Measurements from ENCODE around the gene ST7. TPM values are rescaled to one million over a fixed set of nuclear protein-coding genes. Genes with fewer than 3 reads are reported as not detected.
"Not testable (repeated sequence)": the region's sequence is repeated elsewhere in the genome, so short reads cannot be mapped to it uniquely, and the experiment has no call there.

ST7 gene
- total RNA-seq, 1 donor from 2014 or later = 29.5 TPM

GRCh38 chr7:116948934-116949333 lies 4.4 kb upstream of the ST7 start:
- ATAC-seq (peak; percentile 93), DNase-seq (ENCODE audit: missing footprints) (no peak)
- intact Hi-C loops (cut with DNase I) = no loop called here

- no peak for DNase-seq (ENCODE audit: missing footprints)
- no peak for ATAC-seq
- intact Hi-C loops (cut with DNase I) = no loop called here
Observed at GRCh38 chr7:116949941-116950801, 3.1 kb upstream of the ST7 start.

- intact Hi-C loops (cut with DNase I) = no loop called here
Observed at GRCh38 chr7:116950889-116951351, 2.4 kb upstream of the ST7 start.

GRCh38 chr7:116951366-116952292 lies 1.7 kb upstream of the ST7 start:
- intact Hi-C loops (cut with DNase I) = no loop called here
- DNase-seq (ENCODE audit: missing footprints) = no peak

More at GRCh38 chr7:116950889-116951351, 2.4 kb upstream of the ST7 start:
- ATAC-seq (no peak), DNase-seq (ENCODE audit: missing footprints) (no peak)

GRCh38 chr7:116952635-116953371 lies 498 bp upstream of the ST7 start:
- no peak for ATAC-seq
- peak; percentile 83 for DNase-seq (ENCODE audit: missing footprints)
- intact Hi-C loops (cut with DNase I) = loop anchor here (1.0 kb wide), 1 partner anchor 90 kb away; no protein-coding TSS in a partner anchor

More at GRCh38 chr7:116951366-116952292, 1.7 kb upstream of the ST7 start:
- no peak for ATAC-seq

- peak; percentile 71 for DNase-seq (ENCODE audit: missing footprints)
- intact Hi-C loops (cut with DNase I) = loop anchor here (1.0 kb wide), 1 partner anchor 91 kb away; no protein-coding TSS in a partner anchor
- peak; percentile 24 for ATAC-seq
Observed at GRCh38 chr7:116953906-116954838, 871 bp downstream of the ST7 start.

- intact Hi-C loops (cut with DNase I) = no loop called here
Observed at GRCh38 chr7:116955340-116955739, 2.0 kb downstream of the ST7 start.

GRCh38 chr7:116955801-116956476 lies 2.6 kb downstream of the ST7 start:
- DNase-seq (ENCODE audit: missing footprints) (no peak), ATAC-seq (peak; percentile 45)
- intact Hi-C loops (cut with DNase I) = no loop called here

More at GRCh38 chr7:116955340-116955739, 2.0 kb downstream of the ST7 start:
- DNase-seq (ENCODE audit: missing footprints) = no peak
- no peak for ATAC-seq

GRCh38 chr7:116956477-116956804 lies 3.1 kb downstream of the ST7 start:
- DNase-seq (ENCODE audit: missing footprints) (no peak), ATAC-seq (no peak)
- intact Hi-C loops (cut with DNase I) = no loop called here

GRCh38 chr7:116957874-116958273 lies 4.6 kb downstream of the ST7 start:
- ATAC-seq (no peak), DNase-seq (ENCODE audit: missing footprints) (no peak)
- intact Hi-C loops (cut with DNase I) = no loop called here

GRCh38 chr7:116961966-116962673 lies 8.8 kb downstream of the ST7 start:
- DNase-seq (ENCODE audit: missing footprints); ATAC-seq; intact Hi-C loops (cut with DNase I): not testable (repeated sequence)

GRCh38 chr7:116963234-116963633 lies 9.9 kb downstream of the ST7 start:
- no peak for ATAC-seq
- intact Hi-C loops (cut with DNase I) = no loop called here

GRCh38 chr7:116966601-116967000 lies 13.3 kb downstream of the ST7 start:
- no peak for DNase-seq (ENCODE audit: missing footprints)

More at GRCh38 chr7:116963234-116963633, 9.9 kb downstream of the ST7 start:
- DNase-seq (ENCODE audit: missing footprints) = no peak

GRCh38 chr7:116967254-116967922 lies 14.1 kb downstream of the ST7 start:
- DNase-seq (ENCODE audit: missing footprints) (no peak), ATAC-seq (no peak)
- intact Hi-C loops (cut with DNase I) = no loop called here

More at GRCh38 chr7:116966601-116967000, 13.3 kb downstream of the ST7 start:
- no peak for ATAC-seq
- intact Hi-C loops (cut with DNase I) = no loop called here

GRCh38 chr7:116967983-116968382 lies 14.7 kb downstream of the ST7 start:
- DNase-seq (ENCODE audit: missing footprints) = no peak
- no peak for ATAC-seq
- intact Hi-C loops (cut with DNase I) = no loop called here

GRCh38 chr7:116968631-116969030 lies 15.3 kb downstream of the ST7 start:
- intact Hi-C loops (cut with DNase I) = no loop called here
- DNase-seq (ENCODE audit: missing footprints) (no peak), ATAC-seq (no peak)
